Mucosa of stomach (tissue), 1 donor: ENCODE results near the gene STAG1.
A peak's percentile ranks its signal among the peaks of the same experiment; 100 is the strongest.
"Not testable (repeated sequence)": the region's sequence is repeated elsewhere in the genome, so short reads cannot be mapped to it uniquely, and the experiment has no call there.

ENCODE experiments used
- H3K27me3 ChIP-seq: one replicate; pipeline ENCODE4 v1.7.0; 2013; ENCODE audit warnings: mild to moderate bottlenecking, low read length; ENCODE audit not compliant: control insufficient read depth, insufficient read depth
- H3K36me3 ChIP-seq: one replicate; pipeline ENCODE4 v1.7.0; 2013; ENCODE audit warnings: low read length; ENCODE audit not compliant: control insufficient read depth, insufficient read depth
- H3K4me1 ChIP-seq: one replicate; pipeline ENCODE4 v1.7.0; 2013; ENCODE audit warnings: mild to moderate bottlenecking, low read length; ENCODE audit not compliant: control insufficient read depth, insufficient read depth
- H3K4me3 ChIP-seq: one replicate; pipeline ENCODE4 v1.7.0; 2013; ENCODE audit warnings: low read length
- H3K9ac ChIP-seq: one replicate; pipeline ENCODE4 v1.7.0; 2013; ENCODE audit warnings: mild to moderate bottlenecking, low read length, moderate library complexity
- H3K9me3 ChIP-seq: one replicate; pipeline ENCODE4 v1.7.0; 2013; ENCODE audit warnings: mild to moderate bottlenecking, low read length, moderate library complexity; ENCODE audit not compliant: control insufficient read depth
- donor health status: Pancreatic carcinoma.

Gene STAG1

DNA sequence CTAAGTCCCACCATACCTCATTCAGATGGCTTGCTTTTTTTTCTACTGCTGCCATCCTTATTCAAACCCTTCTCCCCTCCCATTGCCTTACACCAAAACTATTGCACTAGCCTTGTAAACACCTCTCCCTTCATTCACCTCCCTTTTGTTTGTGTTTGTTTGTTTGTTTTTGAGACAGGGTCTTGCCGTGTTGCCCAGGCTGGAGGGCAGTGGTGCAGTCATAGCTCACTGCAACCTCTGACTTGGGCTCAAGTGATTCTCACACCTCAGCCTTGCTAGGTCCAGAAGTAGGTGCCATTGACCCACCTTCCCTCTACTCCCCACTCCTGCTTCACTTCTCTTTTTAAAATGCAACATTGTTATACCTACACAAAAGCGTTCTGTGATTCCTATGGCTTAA is 3.0 kb upstream of the STAG1 start:
- no peak overlapping the region for H3K9ac ChIP-seq
- peaks cover 11% of the 10 kb centered on the region for H3K4me1 ChIP-seq
- H3K4me3 ChIP-seq, result no peak overlapping the region
- no peaks in the 10 kb centered on the region for H3K27me3 ChIP-seq
- no peaks in the 10 kb centered on the region for H3K36me3 ChIP-seq
- H3K9me3 ChIP-seq, result no peaks in the 10 kb centered on the region

- Histone ChIP-seq H3K36me3 (no peaks in the 10 kb centered on the region), H3K9ac (peak overlapping the region; percentile 95), H3K4me3 (peak overlapping the region; percentile 87), H3K9me3 (no peaks in the 10 kb centered on the region), H3K27me3 (no peaks in the 10 kb centered on the region), H3K4me1 (peaks cover 19% of the 10 kb centered on the region)
These were observed 1.3 kb upstream of the STAG1 start for GRCh38 chr3:136753326-136753939.

- H3K36me3 ChIP-seq, result no peaks in the 10 kb centered on the region
- H3K9me3 ChIP-seq, result no peaks in the 10 kb centered on the region
- peak overlapping the region; percentile 95 for H3K9ac ChIP-seq
- no peaks in the 10 kb centered on the region for H3K27me3 ChIP-seq
- H3K4me1 ChIP-seq, result peaks cover 19% of the 10 kb centered on the region
- H3K4me3 ChIP-seq, result peak overlapping the region; percentile 87
These were observed 496 bp upstream of the STAG1 start for GRCh38 chr3:136752422-136753325.

DNA sequence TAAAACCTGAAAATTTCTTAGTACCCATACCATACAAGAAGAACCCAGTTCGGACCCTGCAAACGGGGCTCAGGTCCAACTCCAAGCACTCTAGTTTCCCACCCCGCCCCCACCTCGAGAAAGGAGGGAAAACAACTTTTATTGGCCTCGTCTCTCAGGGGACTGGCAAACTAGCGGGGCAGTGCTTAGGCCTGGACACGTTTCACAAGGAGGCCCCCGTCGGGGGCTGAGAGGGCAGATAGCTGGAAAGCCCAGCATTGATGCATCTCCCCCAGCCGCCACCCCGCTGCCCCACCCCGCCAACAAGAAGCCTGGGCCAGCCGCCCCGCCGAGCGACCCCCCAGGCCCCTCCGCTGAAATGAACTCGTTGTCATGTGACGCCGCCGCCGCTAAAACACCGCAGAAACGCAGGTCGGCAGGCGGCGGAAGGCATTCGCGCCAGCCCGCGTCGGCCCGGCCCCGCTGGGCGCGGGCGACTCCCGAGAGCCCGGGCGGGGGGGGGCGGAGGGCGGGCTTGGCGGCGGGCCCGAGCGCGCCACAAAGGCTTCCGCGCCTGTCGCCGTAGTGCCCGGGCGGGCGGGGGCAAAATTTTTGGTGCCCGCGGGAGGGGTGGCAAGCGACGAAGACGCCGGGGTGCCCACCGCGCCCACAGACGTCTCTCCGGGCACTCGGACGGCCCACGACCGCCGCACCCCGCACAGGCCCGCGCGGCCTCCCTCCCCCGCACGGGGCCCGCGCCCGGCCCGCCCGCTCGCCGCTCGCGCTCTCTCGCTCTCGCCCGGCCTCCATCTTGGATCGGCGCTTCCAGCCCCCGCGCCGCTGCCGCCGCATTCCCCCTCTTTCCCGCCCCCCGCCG is 634 bp downstream of the STAG1 start:
- H3K9me3 ChIP-seq, result no peaks in the 10 kb centered on the region
- H3K4me1 ChIP-seq, result peaks cover 19% of the 10 kb centered on the region
- no peaks in the 10 kb centered on the region for H3K36me3 ChIP-seq
- H3K27me3 ChIP-seq, result no peaks in the 10 kb centered on the region
- H3K9ac ChIP-seq, result peak overlapping the region; percentile 78
- peak overlapping the region; percentile 53 for H3K4me3 ChIP-seq

GRCh38 chr3:136750897-136751315 is 1.3 kb downstream of the STAG1 start:
- H3K36me3 ChIP-seq, result no peaks in the 10 kb centered on the region
- no peaks in the 10 kb centered on the region for H3K9me3 ChIP-seq
- H3K4me1 ChIP-seq, result peaks cover 19% of the 10 kb centered on the region
- H3K27me3 ChIP-seq, result no peaks in the 10 kb centered on the region
- H3K4me3 ChIP-seq, result peak overlapping the region; percentile 53
- peak overlapping the region; percentile 78 for H3K9ac ChIP-seq

GRCh38 chr3:136750209-136750896 is 1.8 kb downstream of the STAG1 start:
- H3K4me3 ChIP-seq, result no peak overlapping the region
- peaks cover 19% of the 10 kb centered on the region for H3K4me1 ChIP-seq
- peak overlapping the region; percentile 78 for H3K9ac ChIP-seq

DNA sequence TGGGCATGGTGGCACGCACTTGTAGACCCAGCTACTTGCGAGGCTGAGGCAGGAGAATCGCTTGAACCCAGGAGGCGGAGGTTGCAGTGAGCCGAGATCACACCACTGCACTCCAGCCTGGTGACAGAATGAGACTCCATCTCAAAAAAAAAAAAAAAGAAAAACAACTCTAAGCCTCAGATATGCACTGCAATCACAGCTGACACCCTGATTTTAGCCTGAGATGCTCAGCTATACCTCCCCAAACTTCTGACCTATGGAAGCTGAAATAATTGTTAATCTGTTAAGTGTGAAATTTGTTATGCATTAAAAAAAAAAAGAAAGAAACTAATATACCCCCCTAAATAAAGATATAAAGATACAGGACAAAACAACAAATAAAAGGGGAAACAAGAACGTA is 2.6 kb downstream of the STAG1 start:
- not testable (repeated sequence) for H3K9me3 ChIP-seq, H3K4me3 ChIP-seq, H3K9ac ChIP-seq, H3K36me3 ChIP-seq, H3K27me3 ChIP-seq
- peaks cover 19% of the 10 kb centered on the region for H3K4me1 ChIP-seq

More at GRCh38 chr3:136750209-136750896, 1.8 kb downstream of the STAG1 start:
- Histone ChIP-seq H3K9me3 (no peaks in the 10 kb centered on the region), H3K27me3 (no peaks in the 10 kb centered on the region), H3K36me3 (no peaks in the 10 kb centered on the region)

DNA sequence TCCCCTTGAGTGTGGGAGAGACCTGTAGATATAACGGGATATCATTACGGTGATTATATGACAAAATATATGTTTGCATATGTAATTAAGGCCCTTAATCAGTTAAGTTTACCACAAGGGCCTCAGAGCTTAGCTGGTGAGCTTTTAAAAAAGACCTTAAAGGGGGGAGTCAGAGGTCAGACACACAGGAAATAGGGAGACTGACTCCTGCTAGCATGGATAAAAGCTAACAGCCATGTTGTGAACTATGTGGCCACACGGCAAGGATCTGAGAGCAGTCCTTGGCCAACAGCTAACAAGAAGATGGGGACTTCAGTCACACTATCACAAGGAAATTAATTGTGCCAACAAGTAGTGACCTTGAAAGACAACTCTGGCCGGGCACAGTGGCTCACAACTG is 3.1 kb downstream of the STAG1 start:
- Histone ChIP-seq H3K9ac (no peak overlapping the region), H3K27me3 (no peaks in the 10 kb centered on the region), H3K36me3 (no peaks in the 10 kb centered on the region), H3K9me3 (no peaks in the 10 kb centered on the region), H3K4me3 (no peak overlapping the region), H3K4me1 (peaks cover 19% of the 10 kb centered on the region)

DNA sequence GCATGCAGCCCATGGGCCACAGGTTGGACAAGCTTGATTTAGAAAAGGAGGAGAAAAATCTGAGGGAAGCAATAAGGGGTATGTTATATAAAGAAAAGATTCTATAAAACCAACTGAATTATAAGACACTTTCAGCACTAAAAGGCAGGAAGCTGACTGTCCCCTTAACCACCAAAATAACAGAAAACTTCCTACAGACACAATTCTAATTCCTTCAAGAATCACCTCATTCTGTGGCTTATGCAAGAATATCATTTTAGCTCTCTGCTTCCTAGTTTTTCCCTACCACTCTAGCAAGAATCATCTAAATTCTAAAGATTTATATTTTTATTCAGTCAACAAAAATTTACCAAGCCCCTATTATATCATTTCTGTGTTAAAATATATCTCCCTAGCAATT is 6.3 kb downstream of the STAG1 start:
- Histone ChIP-seq H3K4me1 (peaks cover 9% of the 10 kb centered on the region), H3K4me3 (no peak overlapping the region), H3K36me3 (no peaks in the 10 kb centered on the region), H3K9ac (no peak overlapping the region), H3K9me3 (no peaks in the 10 kb centered on the region), H3K27me3 (no peaks in the 10 kb centered on the region)

DNA sequence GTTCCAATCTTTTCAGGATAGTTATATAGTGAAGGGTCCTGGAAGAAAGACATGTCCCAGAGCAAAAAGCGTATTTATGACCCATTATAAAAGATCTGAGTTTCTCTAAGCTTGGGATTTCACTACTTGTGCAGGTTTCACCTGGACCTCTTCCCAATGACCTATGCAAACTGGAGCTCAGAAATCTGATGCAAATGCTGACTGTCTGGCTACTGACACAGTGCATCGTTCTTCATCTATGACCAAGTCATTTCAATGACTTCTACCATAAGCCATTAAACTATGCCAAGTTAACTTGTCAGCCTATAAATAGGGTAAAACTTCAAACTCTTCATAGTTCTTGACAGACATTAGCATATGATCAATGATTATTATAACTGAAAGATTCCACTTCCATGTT is 11.1 kb downstream of the STAG1 start:
- Histone ChIP-seq H3K27me3 (no peaks in the 10 kb centered on the region), H3K36me3 (no peaks in the 10 kb centered on the region)

DNA sequence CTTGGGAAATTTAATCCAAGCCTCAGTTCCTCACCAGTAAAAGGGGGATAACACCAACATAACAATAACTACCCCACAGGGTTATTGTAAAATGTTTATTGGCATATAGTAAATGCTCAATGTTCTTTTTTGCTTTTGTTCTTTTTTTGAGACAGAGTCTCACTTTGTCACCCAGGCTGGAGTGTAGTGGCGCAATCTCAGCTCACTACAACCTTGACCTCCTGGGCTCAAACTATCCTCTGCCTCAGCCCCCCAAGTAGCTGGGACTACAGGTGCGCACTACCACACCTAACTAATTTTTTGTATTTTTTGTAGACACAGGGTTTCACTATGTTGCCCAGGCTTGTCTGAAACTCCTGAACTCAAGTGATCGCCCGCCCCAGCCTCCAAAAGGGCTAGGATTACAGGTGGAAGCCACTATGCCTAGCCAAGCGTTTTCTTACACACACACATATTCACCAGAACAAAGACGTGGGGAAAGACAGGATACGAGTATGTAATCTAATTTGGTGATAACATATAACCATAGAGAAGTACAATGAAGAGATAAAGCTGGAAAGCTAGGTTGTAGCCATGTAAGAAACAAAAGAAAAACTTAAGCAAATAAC is 11.7 kb downstream of the STAG1 start:
- Histone ChIP-seq H3K36me3 (no peaks in the 10 kb centered on the region), H3K4me3 (no peak overlapping the region), H3K9ac (no peak overlapping the region), H3K4me1 (no peaks in the 10 kb centered on the region), H3K27me3 (no peaks in the 10 kb centered on the region), H3K9me3 (no peaks in the 10 kb centered on the region)

More for the DNA sequence above, 11.1 kb downstream of the STAG1 start:
- Histone ChIP-seq H3K4me3 (no peak overlapping the region), H3K9me3 (no peaks in the 10 kb centered on the region), H3K4me1 (no peaks in the 10 kb centered on the region), H3K9ac (no peak overlapping the region)
